ENCODE data around the gene AKR1C2.

AKR1C2 gene

GRCh38 chr10:5043716-5044115 is 40.1 kb upstream of the AKR1C2 start (continued):
- TF ChIP-seq REST (tag by site-specific recombination; IDR thresholded peaks at IDR 0.05), result no peak
- TF ChIP-seq ZNF223 (tag by site-specific recombination; IDR thresholded peaks at IDR 0.05), result no peak

- Histone ChIP-seq H3K36me3 (ENCODE audit: control insufficient read depth in 2 of 2, insufficient read depth in 1 of 2, low read length in 2 of 2) (no peaks in the 10 kb centered on the region), H3K4me1 (ENCODE audit: control insufficient read depth, insufficient read depth, low read length) (no peaks in the 10 kb centered on the region), H3K9me3 (ENCODE audit: control insufficient read depth, insufficient read depth, low read depth, low read length) (no peaks in the 10 kb centered on the region), H3K4me3 (ENCODE audit: low read depth, low read length) (no peak overlapping the region), H3K27ac (ENCODE audit: extremely low read depth, low read depth, low read length) (no peak overlapping the region)
- no peak for TF ChIP-seq SP3 (tag by site-specific recombination; IDR thresholded peaks at IDR 0.05)
- no peak for TF ChIP-seq ZBTB7A (tag by site-specific recombination; IDR thresholded peaks at IDR 0.05; ENCODE audit: low read depth)
- no peak for TF ChIP-seq ATF2 (tag by site-specific recombination; IDR thresholded peaks at IDR 0.05; ENCODE audit: low read depth)
- no peak for TF ChIP-seq ZNF140 (tag by site-specific recombination; IDR thresholded peaks at IDR 0.05)
- TF ChIP-seq GLI2 (tag by site-specific recombination; IDR thresholded peaks at IDR 0.05; ENCODE audit: borderline replicate concordance, low read depth), result no peak
- TF ChIP-seq ZNF830 (tag by site-specific recombination; IDR thresholded peaks at IDR 0.05; ENCODE audit: low read depth), result no peak
- TF ChIP-seq PRDM10 (tag by site-specific recombination; IDR thresholded peaks at IDR 0.05), result no peak
- TF ChIP-seq ZSCAN30 (tag by site-specific recombination; IDR thresholded peaks at IDR 0.05), result no peak
- no peak for TF ChIP-seq ZNF707 (tag by site-specific recombination; IDR thresholded peaks at IDR 0.05)
- TF ChIP-seq PBX3 (CRISPR knock-in tag; IDR thresholded peaks at IDR 0.05), result no peak
- no peak for TF ChIP-seq ZBTB20 (tag by site-specific recombination; IDR thresholded peaks at IDR 0.05)
- no peak for TF ChIP-seq TSHZ1 (tag by site-specific recombination; IDR thresholded peaks at IDR 0.05; ENCODE audit: borderline replicate concordance)
- no peak for TF ChIP-seq ZNF792 (tag by site-specific recombination; IDR thresholded peaks at IDR 0.05)
- TF ChIP-seq ZNF426 (tag by site-specific recombination; IDR thresholded peaks at IDR 0.05), result no peak
- TF ChIP-seq ZNF791 (tag by site-specific recombination; IDR thresholded peaks at IDR 0.05), result no peak
- no peak for TF ChIP-seq ZSCAN5A (tag by site-specific recombination; IDR thresholded peaks at IDR 0.05)
- TF ChIP-seq ZNF658 (tag by site-specific recombination; IDR thresholded peaks at IDR 0.05), result no peak
- ChIA-PET POLR2A (no interaction called here), CTCF (no interaction called here)
Measured at GRCh38 chr10:5042922-5043321, 39.3 kb upstream of the AKR1C2 start.
